Stimulated activated naive CD4-positive, alpha-beta T cell (primary cell): ENCODE measurements around the gene TUBA1C.
"Not testable (repeated sequence)": the region's sequence is repeated elsewhere in the genome, so short reads cannot be mapped to it uniquely, and the experiment has no call there.

Source experiments
- DNase-seq, 6 experiments: peaks; one replicate each; lab custom pipeline; 2025; lab: John Stamatoyannopoulos, UW

Gene TUBA1C

GRCh38 chr12:49255857-49256637 lies 8.8 kb upstream of the TUBA1C start:
- DNase-seq = no peak

GRCh38 chr12:49257508-49258184 lies 7.2 kb upstream of the TUBA1C start:
- not testable (repeated sequence) for DNase-seq

DNA sequence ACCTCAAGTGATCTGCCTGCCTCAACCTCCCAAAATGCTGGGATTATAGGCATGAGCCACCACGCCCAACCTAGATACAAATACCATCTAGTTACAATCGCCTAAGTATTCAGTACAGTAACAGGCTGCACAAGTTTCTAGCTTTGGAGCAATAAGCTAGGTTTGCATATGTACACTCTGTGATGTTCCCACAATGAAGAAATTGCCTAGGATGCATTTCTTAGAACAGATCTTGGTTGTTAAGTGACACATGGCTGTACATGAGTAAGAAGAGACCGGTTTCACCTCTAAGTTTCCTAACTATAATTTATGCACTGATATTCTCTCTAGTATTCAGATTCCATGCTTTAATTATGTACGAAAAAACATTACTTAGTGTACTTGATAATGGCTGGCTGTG lies 5.4 kb upstream of the TUBA1C start:
- no peak for DNase-seq

- DNase-seq = no peak
Observed at GRCh38 chr12:49260166-49260565, 4.7 kb upstream of the TUBA1C start.

- DNase-seq = no peak
Observed at GRCh38 chr12:49260571-49261363, 4.1 kb upstream of the TUBA1C start.

GRCh38 chr12:49261721-49262120 lies 3.2 kb upstream of the TUBA1C start:
- DNase-seq = no peak

DNA sequence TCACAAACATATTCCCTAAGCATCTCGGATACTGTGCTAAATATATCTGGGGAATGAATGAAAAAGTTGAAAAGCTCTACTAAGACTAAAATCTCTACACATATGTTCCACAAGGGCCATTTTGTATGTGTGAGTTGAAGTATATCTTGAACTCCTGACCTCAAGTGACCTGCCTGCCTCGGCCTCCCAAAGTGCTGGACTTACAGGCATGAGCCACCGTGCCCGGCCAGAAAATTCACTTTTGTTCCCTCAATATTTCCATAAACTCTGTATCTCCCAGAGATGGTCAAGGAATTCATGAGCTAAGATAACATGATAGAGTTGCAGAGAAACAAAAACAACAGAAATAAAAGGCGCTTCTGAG lies 1.5 kb upstream of the TUBA1C start:
- DNase-seq = no peak

- DNase-seq = peak in 5 of 6 experiments; percentile 32 to 43 (median 35)
Observed at GRCh38 chr12:49264466-49264872, 413 bp upstream of the TUBA1C start.

GRCh38 chr12:49269191-49269590 lies 4.3 kb downstream of the TUBA1C start:
- DNase-seq = not testable (repeated sequence)

GRCh38 chr12:49272790-49273725 lies 8.2 kb downstream of the TUBA1C start:
- no peak for DNase-seq

DNA sequence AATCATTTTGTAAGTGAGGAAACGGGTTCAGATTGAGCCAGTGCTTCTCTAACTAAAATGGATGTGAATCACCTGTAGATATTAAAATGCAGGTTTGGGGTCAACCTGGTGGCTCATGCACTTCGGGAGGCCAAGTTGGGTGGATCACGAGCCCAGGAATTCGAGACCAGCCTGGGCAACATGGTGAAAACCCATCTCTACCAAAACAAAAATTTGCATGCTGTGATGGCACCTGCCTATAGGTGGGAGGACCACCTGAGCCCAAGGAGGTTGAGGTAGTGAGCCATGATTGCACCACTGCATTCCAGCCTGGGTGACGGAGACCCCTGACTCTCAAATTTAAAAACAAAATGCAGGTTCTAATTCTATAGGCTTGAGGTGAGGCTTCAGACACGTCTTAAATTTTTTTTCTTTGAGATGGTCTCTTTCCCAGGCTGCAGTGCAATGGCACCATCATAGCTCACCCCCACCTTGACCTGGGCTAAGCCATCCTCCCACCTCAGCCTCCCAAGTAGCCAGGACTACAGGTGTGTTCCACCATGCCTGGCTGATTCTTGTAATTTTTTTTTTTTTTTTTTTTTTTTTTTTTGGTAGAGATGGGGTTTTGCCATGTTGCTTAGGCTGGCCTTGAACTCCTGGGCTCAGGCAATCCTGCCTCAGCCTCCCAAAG lies 9.0 kb downstream of the TUBA1C start:
- no peak for DNase-seq

DNA sequence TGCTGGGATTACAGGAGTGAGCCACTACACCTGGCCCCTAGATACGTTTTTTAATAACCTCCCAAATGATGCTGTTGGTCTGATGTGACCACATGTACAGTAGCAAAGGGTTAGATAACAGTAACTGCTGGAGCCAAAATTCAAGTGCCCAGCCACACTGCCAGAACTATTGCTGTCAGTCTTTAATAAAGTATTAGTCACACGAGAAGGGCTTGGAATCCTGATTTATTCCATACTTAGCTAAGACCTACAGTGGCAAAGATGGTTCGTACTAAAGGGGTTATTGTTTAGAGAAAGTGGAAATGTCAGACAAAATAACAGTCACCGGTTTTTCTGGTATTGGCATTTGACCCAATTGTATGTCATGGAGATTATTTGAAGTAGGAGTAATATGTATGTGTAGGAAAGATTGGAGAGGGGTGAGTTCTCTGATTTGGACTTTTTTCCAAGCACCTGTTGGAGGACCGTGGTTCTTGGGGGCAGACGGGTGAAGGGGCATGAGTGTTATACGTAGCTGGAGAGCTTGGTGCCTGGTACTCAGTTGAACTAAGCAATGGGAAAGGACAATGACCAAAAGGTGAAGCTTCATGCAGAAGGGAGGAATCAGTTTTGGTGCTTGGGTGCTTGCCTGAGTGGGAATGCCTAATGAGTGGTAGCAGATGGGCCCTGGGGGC lies 9.7 kb downstream of the TUBA1C start:
- no peak for DNase-seq

DNA sequence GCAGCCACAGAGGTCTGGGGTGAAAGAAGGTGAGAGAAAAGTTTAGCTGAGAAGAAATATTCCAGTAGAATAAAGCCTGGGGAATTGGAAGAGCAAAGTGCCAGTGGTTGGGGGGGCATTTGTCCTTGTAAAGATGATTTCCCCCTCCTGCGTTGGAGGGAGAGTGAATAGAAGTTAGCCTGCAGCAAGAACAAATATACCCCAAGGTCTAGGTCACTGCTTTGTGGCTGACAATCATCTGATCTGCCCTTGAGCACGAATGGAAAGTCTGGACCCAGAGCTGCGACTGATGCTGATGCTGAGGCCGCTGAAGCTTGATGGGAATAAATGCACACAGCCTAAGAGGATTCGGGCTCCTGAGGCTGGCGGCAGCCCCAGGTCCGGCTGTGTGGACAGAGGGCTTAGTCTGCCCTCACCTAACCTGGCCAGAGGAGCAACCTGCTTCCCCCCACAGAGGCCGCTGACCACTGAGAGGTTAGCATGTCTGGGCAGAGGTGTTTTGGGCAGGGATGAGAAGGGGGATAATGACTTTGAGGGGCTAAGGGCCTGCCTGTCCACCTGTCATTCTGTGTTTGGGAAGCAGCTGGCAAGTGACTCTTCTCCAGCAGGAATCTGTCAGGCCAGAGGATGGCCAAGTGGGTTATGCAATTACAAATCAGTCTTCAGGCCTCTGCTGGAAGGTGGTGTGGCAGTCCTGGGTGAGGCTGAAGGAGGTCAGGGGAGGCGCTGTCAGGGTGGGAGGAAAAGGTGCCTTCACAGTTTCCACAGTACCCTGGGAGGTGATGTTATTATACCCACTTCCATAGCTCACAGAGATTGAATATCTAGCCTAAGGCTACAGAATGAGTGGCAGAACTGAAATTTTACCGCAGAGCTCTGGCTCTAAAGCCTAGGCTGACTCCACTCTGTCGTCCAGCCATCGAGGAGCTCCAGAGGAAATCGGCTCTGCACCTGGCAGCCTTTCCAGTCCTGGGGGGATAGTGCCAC lies 11.7 kb downstream of the TUBA1C start:
- DNase-seq = no peak

DNA sequence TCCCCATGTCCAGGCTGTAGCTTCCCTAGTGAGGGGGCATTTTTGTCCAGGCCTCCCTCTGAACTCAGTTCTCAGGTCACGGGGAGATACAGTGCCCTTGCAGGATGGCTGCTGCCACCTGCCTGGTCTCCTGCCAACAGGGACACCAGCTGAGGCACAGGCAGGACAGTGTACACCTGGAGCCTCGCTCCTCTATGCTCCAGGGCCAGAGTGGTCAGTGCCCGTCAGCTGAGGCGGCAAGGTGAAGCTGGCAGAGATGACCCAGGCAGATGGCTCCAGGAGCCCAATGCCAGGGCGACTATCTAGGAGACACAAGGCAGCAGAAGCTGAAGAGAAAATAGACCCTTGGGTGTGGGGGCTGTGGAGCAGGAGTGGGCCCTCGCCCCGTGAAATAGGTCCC lies 12.6 kb downstream of the TUBA1C start:
- no peak for DNase-seq

GRCh38 chr12:49279706-49280159 lies 14.9 kb downstream of the TUBA1C start:
- DNase-seq = no peak

GRCh38 chr12:49280545-49280944 lies 15.7 kb downstream of the TUBA1C start:
- DNase-seq = not testable (repeated sequence)

DNA sequence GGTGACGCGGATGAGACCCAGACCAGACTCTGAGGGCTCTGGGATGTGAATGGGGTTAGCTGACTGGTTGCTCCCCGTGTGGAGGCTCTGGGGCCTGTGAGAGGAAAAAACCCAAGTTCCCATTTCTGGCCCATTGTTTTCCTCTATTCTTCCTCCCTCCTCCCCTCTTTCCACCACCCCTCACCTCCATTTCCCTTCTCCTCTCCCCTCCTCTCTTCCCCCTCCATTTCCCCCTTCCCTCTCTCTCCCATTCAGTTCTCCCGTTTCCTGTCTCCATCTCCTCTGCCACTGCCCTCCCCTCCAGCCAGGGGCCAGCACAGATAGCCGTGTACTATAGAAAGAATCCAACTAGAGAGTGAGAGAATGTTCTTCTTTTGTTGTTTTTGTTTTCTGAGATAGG lies 17.4 kb downstream of the TUBA1C start:
- no peak for DNase-seq

GRCh38 chr12:49282740-49283375 lies 18.0 kb downstream of the TUBA1C start:
- DNase-seq = not testable (repeated sequence)
